Stimulated activated CD8-positive, alpha-beta memory T cell treated with anti-CD3 and anti-CD28 coated beads, Interleukin-15, amount 100 ng/mL, for 1 hour (primary cell): ENCODE results near the gene STX16.
A peak's percentile ranks its signal among the peaks of the same experiment; 100 is the strongest.

Experiments
- DNase-seq: peaks from one replicate; pipeline ENCODE4 v3.0.0-alpha.2; 2020; ENCODE audit warnings: low read depth

STX16 gene

DNA sequence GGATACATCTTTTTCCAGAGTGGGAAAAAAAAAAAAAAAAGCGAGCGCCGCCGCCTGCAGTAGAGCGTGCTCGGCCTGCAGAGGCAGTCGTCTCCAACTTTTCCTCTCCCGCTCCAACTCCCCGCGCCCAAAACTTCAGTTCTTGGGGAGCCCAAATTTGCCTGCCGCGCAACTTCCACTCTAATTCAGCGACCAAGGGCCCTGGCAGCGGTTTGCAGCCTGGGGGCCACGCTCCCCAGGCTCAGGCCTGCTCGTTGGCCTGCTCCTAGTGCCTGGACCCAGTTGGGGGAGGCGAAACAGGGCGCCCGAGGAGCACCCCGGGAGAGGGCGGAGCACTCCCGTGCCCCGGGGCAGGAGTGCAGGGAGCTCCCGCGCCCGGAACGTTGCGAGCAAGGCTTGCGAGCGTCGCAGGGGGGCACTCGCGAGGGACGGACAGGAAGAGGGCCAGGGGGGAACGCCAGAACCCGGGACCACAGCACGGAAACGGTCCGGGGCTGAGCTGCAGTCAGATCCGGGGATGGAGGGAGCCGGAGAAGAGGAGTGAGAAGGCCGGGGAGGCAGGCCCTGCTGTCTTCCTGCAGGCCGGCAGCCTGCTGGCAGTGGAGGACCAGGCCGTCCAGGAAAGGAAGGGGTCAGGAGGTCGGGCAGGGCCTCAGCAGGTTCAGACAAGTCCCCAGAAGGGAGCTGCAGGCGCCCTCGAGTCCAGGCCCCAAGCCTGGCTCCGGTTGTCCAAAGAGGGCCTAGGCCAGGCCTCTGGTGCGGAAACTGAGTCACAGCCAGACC lies at the start of gene STX16:
TSS of gene STX16 (plus strand) at position 508 of the 783 bp plus-strand sequence. CDS start 724 bp downstream, outside the sequence.
- peak; percentile 67 for DNase-seq

DNA sequence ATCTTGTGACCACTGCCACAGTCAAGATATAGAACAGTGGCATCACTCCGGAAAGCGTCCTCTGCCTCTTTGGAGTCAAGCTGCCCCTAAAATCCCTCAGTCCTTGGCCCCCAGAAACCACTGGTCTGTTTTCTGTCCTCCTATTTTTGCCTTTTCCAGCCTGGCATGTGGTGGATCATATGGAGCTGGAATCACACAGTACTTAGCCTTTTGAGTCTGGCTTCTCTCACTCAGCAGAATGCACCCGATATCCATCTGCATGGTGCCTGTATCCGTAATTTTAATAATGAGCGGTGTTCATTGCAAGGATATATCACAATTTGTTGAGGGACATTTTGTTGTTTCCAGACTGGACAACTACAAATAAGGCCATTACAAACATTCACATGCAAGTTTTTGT lies 49.0 kb upstream of the STX16 start:
- DNase-seq = no peak

- DNase-seq = no peak
Observed at GRCh38 chr20:58603721-58604120, 47.4 kb upstream of the STX16 start.

GRCh38 chr20:58604128-58604881 lies 46.8 kb upstream of the STX16 start:
- DNase-seq = no peak

DNA sequence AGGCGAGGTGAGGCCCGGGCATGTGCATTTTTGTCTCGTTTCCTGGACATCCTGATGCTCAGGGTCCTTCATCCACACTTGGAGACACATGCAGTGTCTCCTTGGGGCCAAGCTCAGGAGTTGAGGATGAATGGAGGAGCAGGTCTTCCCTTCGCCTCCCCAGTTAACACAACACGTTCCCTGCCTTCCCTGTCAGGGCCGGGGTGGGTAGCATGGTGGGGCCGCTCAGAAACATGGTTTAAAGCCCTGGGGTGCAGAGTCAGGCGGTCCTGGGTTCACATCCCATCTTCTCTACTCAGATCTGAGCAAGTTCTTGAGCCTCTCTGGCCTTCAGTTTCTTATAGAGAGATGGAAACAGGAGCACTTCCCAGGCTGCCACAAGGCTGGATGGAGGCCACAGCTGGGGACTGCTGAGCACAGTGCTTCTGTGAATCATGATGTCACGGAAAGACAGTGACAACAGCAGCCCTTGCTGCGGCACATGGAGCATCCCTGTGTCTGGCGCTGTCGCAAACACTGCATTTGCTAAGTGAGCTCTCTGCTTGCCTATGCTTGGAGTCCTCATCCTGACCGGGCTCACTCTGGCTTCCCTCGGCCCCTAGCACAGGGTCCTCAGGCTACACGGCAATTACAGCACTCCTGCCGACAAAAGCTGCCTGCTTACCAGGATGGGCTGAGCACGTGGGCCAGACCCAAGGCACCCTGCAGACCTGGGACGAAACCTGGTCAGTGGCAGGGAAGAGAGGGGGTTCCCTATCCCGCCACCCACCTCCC lies 45.6 kb upstream of the STX16 start:
- DNase-seq = no peak

- no peak for DNase-seq
Observed at GRCh38 chr20:58606184-58606583, 44.9 kb upstream of the STX16 start.

DNA sequence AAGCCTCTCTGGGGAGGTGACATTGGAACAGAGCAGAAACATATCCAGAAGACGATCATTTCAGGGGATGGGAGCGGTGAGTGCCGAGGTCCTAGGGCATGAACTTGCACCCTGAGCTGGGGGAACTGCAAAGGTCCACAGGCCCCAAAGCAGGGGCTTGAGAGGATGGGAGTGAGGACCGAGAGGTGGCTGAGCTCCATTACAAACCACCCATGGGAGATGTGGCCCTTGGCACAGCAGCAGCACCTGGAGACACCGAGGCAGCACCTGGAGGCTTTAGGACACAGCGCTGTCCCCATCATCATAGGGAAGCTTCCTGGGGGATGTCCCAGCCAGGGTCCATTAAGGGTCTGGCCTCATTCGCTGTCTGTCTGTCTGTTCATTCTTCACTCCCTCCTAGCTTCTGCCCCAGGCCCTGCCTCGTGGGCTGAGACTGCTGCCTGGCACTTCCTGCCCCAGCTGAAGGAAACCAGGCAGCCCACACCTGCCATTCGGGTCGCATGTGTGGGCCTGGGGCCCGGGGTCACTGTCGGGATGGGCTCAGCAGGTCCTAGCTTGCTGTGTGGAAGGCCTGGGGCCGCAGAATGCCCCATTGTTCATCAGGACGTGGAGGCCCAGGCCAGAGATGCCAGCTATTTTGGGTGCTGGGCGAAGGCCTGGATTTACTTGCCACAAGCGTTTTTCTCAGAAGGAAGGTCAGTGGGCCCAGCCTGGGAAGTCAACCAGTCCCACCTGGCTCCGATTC lies 42.8 kb upstream of the STX16 start:
- DNase-seq = no peak

GRCh38 chr20:58609026-58609425 lies 42.1 kb upstream of the STX16 start:
- DNase-seq = no peak

GRCh38 chr20:58610071-58610800 lies 40.8 kb upstream of the STX16 start:
- DNase-seq = no peak

GRCh38 chr20:58610811-58611210 lies 40.3 kb upstream of the STX16 start:
- DNase-seq = no peak

GRCh38 chr20:58611236-58612030 lies 39.6 kb upstream of the STX16 start:
- DNase-seq = no peak

DNA sequence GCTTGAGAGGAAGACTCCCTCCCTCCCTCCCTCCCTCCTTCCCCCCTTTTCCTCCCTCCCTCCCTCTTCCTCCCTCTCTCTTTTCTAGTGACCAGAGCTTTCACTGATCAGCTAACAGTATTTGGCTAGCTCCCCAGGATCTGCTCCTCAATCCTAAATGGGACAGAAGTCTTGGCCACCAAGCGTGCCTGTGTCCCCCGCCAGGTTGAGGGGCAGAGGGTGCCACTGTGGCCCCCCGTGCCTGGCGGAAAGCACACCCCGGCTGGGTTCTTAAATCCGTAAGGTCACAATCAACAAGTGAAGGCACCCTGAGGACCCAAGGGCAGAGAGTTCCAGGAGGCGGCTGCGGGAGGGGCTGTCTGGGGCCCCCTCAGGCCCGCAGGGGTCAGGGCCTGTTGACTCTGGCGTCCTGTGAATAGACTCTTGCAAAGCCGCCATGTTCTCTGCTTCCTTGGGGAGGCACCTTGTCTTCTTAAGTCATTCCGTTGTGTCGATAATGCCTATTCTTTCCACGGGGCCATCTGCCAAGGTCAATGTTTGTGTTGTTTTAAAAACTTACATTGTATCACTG lies 38.9 kb upstream of the STX16 start:
- DNase-seq = no peak

- no peak for DNase-seq
Observed at GRCh38 chr20:58613061-58613854, 37.8 kb upstream of the STX16 start.

GRCh38 chr20:58614366-58614765 lies 36.7 kb upstream of the STX16 start:
- DNase-seq = no peak

DNA sequence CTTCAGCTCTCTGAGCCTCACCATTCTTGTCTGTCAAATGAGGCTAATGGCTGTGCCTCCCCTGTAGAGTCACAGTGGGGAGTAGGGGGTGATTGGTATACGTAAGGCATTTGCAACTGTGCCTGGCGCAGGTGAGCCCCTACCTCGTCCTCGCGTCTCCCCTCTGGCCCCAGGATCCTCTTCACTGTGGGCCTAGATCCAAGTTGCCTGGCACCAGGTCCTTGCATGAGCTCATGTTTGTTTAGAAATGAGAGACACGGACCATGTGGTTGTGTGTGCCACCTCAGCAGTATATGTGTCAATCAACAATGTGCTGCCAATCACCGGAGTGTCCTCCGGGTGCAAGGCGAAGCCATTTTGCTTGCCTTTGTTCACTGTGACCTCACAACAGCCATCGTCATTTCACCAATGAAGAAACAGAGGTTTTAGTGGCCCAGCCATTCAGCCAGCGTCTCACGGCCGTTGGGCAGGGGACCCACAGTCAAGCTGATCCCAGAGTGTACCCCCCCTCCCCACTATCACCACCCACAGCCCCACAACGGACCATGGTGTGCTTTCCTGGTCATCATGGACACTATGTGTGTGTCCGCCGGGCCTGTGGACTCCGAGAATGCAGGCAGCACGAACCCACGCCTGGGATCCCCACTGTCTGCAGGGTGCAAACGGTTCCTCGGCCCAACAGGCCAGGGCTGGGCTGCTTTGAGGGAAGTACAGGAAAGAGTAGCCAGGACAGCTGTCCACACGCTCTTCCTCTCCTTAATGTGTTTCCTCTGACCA lies 35.9 kb upstream of the STX16 start:
- DNase-seq = no peak

DNA sequence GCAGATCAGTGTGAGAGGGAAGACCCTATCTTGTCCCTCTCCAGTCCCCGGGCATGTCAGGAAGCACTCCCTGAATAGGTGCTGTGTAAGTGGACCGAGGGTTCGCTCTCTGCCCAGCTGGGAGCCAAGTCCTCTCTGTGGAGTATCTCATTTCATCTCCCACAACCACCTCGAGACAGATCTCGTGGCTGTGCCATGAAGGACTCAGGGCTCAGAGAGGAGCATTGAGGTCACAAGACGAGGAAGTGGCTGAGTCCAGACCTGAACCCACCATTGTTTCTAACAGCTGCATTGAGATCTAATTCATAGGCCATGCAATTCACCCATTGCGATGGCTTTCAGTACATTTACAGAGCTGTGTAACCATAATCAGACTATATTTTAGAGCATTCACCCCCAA lies 34.7 kb upstream of the STX16 start:
- DNase-seq = no peak

GRCh38 chr20:58617158-58617557 lies 33.9 kb upstream of the STX16 start:
- no peak for DNase-seq

DNA sequence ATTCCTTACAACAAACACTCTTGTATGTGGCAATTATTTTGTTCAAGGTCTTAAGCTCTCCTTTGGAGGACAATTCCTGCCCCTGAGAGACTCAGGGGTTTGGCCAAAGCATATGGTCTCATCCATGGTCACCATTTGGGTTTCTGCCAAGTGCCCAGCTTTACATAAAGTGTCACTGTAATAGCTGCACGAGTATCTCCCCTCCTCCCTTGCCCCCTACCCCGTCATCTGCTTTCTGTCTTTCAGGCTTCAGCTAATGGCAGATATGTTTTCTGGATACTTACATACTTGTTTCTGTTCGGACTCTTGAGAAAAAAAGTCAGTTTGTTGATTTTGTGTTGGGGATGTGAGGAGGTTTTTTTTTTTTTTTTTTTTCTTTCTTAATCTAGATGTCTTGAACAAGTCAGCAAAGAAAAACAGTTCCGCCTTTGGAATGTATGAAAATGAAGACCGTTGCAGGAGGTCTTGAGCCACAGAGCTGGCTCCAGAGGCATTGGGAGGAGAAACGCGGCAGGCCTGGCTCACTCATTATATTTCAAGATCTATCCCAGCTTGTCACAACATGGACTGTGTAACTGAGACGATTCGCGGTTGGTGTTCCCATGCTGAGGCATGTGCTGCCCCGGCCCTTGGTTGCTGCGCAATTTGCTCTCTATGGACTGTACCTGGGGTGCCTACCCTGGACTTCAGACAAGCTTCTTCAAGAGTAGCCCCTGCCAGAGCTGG lies 32.6 kb upstream of the STX16 start:
- DNase-seq = no peak
